GM21367 (cell line): ENCODE results near the gene GAGE10.
"Not testable (repeated sequence)": the region's sequence is repeated elsewhere in the genome, so short reads cannot be mapped to it uniquely, and the experiment has no call there.

ENCODE experiments used
- ATAC-seq: cut with Tn5 transposase; IDR thresholded peaks from one replicate; pipeline ENCODE4 v1.9.1; 2021; ENCODE audit not compliant: unreplicated experiment

The GAGE10 gene

DNA sequence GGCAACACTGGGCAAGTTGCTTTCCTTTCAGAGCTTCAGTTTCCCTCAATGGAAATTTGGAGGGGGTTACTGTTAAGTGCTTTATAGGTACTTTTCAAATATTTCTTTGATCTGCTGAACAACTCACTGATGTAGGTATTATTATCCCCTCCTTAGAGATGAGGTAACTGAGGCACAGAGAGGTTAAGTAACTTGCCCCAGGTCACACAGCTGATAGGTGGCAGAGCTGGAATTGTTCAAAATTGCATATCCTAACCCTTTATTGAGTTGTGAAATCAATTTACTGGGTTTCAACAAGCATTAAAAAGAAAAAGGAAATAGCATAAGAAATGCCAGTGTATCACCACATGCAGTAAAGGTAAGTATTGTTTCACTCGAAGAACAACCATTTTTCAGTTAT, 27.2 kb upstream of the GAGE10 start:
- ATAC-seq: no peak

GRCh38 chrX:49276671-49277534, 26.5 kb upstream of the GAGE10 start:
- ATAC-seq: no peak

DNA sequence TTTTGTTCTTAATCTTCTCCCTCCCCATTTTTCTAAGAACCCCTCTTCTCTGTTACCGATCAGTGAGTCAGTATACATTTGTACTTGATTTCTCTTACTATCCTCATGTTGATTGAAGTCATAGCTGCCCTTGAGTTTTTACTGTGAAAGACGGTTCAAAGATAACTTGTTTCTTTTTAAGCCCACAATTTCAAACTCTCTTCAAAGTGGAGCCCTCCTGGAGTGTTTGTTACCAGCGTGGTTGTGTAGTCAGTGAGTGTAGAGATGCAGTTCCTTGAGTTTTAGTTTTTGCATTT, 26.0 kb upstream of the GAGE10 start:
- no peak for ATAC-seq

- ATAC-seq: no peak
These were observed 25.4 kb upstream of the GAGE10 start for GRCh38 chrX:49278081-49278480.

DNA sequence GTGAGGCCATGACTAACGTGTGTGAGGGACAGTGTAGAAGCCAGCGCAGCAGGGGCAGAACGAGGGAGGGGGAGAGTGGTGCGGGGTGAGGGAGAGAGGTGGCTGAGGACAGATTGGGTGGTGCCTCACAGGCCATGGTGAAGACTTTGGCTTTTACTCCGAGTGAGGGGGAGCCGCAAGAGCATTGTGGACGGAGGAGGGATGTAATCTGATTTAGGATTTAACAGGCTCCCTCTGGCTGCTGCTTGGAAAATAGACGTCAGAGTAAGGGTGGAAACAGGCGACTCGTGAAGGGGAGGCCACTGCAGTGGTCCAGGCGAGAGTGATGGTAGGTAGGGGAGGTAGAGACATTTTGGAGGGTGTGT, 20.8 kb upstream of the GAGE10 start:
- ATAC-seq: no peak

- ATAC-seq: no peak
These were observed 19.2 kb upstream of the GAGE10 start for GRCh38 chrX:49284212-49284611.

DNA sequence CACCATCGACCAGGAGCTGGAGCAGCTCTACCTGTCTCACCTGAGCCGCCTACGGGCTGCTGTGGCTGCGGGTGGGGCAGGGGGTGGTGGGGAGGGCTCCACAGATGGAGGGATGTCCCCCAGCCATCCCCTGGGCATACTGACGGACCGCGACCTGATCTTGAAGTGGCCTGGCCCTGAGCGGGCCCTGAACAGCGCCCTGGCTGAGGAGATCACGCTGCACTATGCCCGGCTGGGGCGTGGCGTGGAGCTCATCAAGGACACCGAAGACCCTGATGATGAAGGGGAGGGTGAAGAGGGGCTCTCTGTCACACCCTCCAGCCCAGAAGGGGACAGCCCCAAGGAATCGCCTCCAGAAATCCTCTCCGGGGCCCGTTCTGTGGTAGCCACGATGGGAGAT, 17.3 kb upstream of the GAGE10 start:
- no peak for ATAC-seq

- ATAC-seq: no peak
These were observed 16.9 kb upstream of the GAGE10 start for GRCh38 chrX:49286581-49286980.

- ATAC-seq: no peak
These were observed 15.8 kb upstream of the GAGE10 start for GRCh38 chrX:49287665-49288064.

GRCh38 chrX:49290215-49290614, 13.2 kb upstream of the GAGE10 start:
- no peak for ATAC-seq

- no peak for ATAC-seq
These were observed 11.7 kb upstream of the GAGE10 start for GRCh38 chrX:49291615-49292337.

DNA sequence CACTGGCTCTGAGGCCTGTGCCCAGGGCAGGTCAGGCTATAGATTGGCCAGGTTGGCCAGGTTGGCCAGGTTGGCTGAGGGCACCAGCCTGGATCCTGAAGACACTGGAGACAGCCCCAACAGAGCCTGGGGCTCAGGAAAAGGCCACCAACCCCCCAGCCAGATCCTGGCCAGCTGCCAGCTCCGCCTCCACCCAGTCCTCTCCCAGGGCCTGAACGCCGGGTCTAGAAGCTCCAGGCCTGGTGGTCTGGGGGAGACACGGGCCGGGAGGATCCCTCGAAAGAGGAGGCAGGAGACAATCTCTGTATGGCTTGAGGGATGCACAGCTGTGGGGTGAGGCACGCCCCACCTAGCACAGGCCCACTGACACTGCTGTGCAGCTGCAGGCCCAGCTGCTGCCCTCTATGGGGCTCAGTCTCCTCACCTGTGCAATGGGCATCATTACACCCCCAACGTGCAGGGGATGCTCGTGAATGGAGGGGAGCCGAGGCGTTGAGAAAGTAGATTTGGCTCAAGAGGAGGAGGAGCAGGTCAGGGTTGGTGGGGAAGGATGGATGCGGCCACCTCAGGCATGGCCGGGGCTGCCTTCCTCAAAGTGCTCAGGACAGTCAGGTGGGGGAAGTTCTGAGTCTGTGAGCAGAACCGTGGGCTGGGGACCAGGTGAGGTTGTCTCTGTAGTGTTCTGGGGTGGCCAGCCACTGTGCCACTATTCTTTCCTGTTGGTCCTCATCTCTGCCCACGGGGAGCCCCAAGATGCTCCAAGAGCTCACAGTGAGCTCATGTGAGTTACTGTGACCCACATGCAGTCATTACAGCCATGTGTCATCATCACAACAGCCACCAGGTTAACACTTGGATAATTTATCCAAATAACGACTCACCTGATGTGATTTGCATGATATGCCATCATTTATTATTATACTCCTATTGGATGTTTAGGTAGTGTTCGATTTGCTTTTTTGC, 10.8 kb upstream of the GAGE10 start:
- ATAC-seq: no peak

DNA sequence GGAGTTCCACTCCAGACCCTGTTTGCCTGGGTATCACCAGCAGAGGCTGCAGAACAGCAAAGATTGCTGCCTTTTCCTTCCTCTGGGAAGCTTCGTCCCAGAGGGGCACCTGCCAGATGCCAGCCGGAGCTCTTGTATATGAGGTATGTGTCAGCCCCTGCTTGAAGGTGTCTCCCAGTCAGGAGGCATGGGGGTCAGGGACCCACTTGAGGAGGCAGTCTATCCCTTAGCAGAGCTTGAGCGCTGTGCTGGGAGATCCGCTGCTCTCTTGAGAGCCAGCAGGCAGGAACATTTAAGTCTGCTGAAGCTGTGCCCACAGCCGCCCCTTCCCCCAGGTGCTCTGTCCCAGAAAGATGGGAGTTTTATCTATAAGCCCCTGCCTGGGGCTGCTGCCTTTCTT, 4.2 kb upstream of the GAGE10 start:
- not testable (repeated sequence) for ATAC-seq

GRCh38 chrX:49300703-49301102, 2.7 kb upstream of the GAGE10 start:
- no peak for ATAC-seq

GRCh38 chrX:49307775-49308174, 4.3 kb downstream of the GAGE10 start:
- not testable (repeated sequence) for ATAC-seq

DNA sequence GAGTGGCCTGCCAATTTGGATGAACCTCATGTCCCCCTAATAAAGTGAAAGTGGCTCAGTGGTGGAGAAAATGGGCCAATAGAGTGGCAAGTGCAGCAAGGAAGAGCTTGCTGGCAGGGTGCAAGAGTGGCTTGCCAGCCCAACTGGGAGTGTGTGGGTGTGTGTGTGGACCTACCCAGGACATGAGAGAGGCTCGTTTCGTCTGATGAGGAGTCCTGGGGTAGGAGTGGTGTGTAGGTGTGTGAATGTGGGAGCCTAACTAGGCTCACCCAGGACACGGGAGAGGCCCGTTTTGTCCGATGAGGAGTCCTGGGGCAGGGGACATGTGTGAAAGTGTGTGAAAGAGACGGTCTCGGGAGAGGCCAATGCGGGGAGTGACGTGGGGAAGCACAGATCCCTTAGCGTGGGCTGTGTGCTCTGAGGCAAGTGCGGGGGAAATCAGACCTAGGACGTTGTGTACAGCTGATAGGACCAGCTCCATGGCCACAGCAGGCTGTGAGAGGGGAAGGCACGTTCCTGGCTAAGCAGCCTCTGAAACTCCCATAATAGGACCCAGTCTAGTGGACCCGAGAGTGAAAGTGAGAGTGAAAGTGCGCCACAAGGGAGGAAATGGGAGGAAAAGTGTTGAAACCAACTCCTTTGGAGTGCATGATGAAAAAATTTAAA, 5.3 kb downstream of the GAGE10 start:
- no peak for ATAC-seq

DNA sequence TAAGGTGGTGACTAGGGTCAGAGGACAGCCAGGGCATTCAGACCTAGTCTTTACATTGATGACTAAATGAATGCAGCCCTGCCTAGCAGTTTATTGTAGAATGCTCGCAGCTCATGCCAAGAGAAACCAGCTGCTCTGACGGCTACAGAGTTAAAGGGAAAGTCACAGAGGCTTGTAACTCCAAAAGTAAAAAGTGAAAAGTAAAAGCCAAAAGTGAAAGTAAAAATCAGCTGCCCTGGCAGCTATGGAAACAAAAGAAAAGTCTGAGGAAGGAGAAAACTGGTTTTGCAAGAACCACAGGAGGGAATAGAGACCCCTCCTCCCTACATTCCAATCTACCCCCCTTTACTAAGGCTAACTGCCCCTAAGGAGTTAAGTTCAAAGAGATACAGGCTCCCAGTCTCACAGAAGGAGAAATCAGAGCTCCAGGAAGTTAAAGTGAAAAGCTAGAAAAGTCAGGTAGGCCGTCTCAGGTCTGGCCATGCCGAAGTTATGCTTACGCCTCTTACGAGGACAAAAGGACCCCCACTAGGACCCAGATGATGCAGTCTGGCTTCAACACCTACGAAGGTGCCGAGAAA, 6.0 kb downstream of the GAGE10 start:
- no peak for ATAC-seq

- ATAC-seq: no peak
These were observed 6.9 kb downstream of the GAGE10 start for GRCh38 chrX:49310371-49310770.

- no peak for ATAC-seq
These were observed 8.7 kb downstream of the GAGE10 start for GRCh38 chrX:49312176-49312575.

- ATAC-seq: no peak
These were observed 12.6 kb downstream of the GAGE10 start for GRCh38 chrX:49316085-49316484.

- ATAC-seq: not testable (repeated sequence)
These were observed 18.3 kb downstream of the GAGE10 start, which contains the start of gene GAGE12J for GRCh38 chrX:49321737-49322136. Gene GAGE12J (plus strand): TSS chrX:49322037. CDS start chrX:49323194, 1,157 bp downstream.
